ENCODE data around the gene TRMT1. TPM values are rescaled to one million over a fixed set of nuclear protein-coding genes. Genes with fewer than 3 reads are reported as not detected.

Gene TRMT1
- total and polyA plus RNA-seq, 2 donors (not counting 1 experiment from before 2014, with no cell fraction given), result 91.8 to 281 TPM

- WGBS (ENCODE audit: insufficient coverage), result 0% methylated on average over 3 of the region's 20 CpGs
- Histone ChIP-seq H3K27me3 (replicated peaks in 1 of 4; ENCODE audit: control extremely low read depth in 1 of 4, control insufficient read depth in 3 of 4, insufficient read depth in 4 of 4, low read length in 3 of 4) (no peaks in the 10 kb centered on the region), H3K4me1 (ENCODE audit: control insufficient read depth in 2 of 2, insufficient read depth in 2 of 2, low read length in 2 of 2) (peaks cover 30 to 65% of the 10 kb centered on the region in 2 donors), H3K4me2 (replicated peaks; ENCODE audit: low read depth, low read length, poor library complexity, severe bottlenecking) (peak overlapping the region; percentile 99), H3K9me3 (ENCODE audit: control extremely low read depth in 1 of 3, control insufficient read depth in 2 of 3, insufficient read depth in 1 of 3, low read length in 2 of 3) (peaks cover 0 to 4% (median 0%) of the 10 kb centered on the region in 3 donors), H3K9ac (ENCODE audit: low read length) (peak overlapping the region; percentile 78), H3K79me2 (ENCODE audit: control insufficient read depth, insufficient read depth, low read length) (peaks cover 43% of the 10 kb centered on the region), H3K36me3 (replicated peaks in 1 of 2; ENCODE audit: control extremely low read depth in 1 of 2, control insufficient read depth in 1 of 2, extremely low read depth in 1 of 2, insufficient read depth in 2 of 2, low read length in 1 of 2) (peaks cover 3 to 29% of the 10 kb centered on the region in 2 experiments), H3K4me3 (ENCODE audit: control extremely low read depth in 1 of 5, extremely low read depth in 1 of 5, insufficient read depth in 1 of 5, low read depth in 2 of 5, low read length in 4 of 5) (peak overlapping the region; percentile 59 to 96 (median 92)), H2AFZ (ENCODE audit: insufficient read depth, low read depth, low read length, poor library complexity, severe bottlenecking) (no peak overlapping the region), H3K27ac (ENCODE audit: low read length in 2 of 2) (peak overlapping the region; percentile 73 to 87), H4K20me1 (ENCODE audit: control insufficient read depth, insufficient read depth, low read length, poor library complexity, severe bottlenecking) (peaks cover 33% of the 10 kb centered on the region)
- Mint-ChIP-seq H3K9me3 (ENCODE audit: insufficient read depth) (no peaks in the 10 kb centered on the region), H3K4me3 (peak overlapping the region; percentile 93), H3K4me1 (peaks cover 56% of the 10 kb centered on the region), H3K27me3 (no peaks in the 10 kb centered on the region), H3K27ac (peak overlapping the region; percentile 93)
- DNase-seq (peak; percentile 66), ATAC-seq (ENCODE audit: low read depth) (no peak)
- CTCF ChIA-PET, result interaction anchor here (0.6 to 8.2 kb wide), 7 partner anchors 9 to 296 kb away, joined by 3 to 285 read pairs (median 8); no protein-coding TSS in a partner anchor
- POLR2A ChIA-PET, result interaction anchor here (0.7 to 4.2 kb wide), 9 partner anchors 7 to 306 kb away, joined by 3 to 107 read pairs (median 16); partner anchors contain the start of genes JUNB, LYL1 and NACC1
- intact Hi-C loops (cut with micrococcal nuclease), result no loop called here
- no peak for TF ChIP-seq EZH2 (IDR thresholded peaks at IDR 0.05; ENCODE audit: borderline replicate concordance, insufficient read depth, low read depth, low read length, poor library complexity, severe bottlenecking)
- no peak for TF ChIP-seq CTCF (IDR thresholded peaks at IDR 0.05)
These were observed 19.5 kb downstream of the TRMT1 start for GRCh38 chr19:13097033-13097462.

All from B cell (primary cell).